Lower leg skin (tissue), 3 donors: ENCODE results near the gene CA12.

Experiments used
- POLR2A ChIP-seq, 2 donors: fragments of 450-650 bp; IDR thresholded peaks; one replicate each; pipeline ENCODE4 v1.6.1; 2016 to 2017; ENCODE audit warnings: antibody characterized with exemption in 2 of 2, mild to moderate bottlenecking in 1 of 2, moderate library complexity in 1 of 2
- TF ChIP-seq, protein P1 (sequence below), 3 donors: fragments of 450-650 bp; IDR thresholded peaks; one replicate each; pipeline ENCODE4 v1.5.1; 2016; ENCODE audit warnings: antibody characterized with exemption in 3 of 3, mild to moderate bottlenecking in 3 of 3, moderate library complexity in 2 of 3

DNA sequence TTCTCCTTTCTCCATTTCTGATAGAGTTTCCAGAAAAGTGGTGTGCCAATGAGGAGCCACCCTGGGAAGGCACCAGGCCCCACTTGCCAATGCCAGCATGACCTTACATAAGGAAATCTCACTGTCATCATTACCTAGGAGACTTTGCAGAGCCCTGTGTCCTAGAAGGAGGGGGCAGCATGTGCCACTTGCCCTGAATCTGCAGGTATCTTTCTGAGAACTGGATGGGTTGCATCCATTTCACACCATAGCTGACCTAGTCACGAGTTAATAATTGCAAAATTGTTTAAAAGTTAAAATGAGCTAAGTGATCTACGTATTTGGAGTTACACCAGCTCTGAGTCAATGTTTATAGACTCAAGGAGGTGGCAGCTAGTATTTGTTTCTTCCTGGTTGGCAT, 14.3 kb downstream of the CA12 start:
- TF ChIP-seq, protein P1, sequence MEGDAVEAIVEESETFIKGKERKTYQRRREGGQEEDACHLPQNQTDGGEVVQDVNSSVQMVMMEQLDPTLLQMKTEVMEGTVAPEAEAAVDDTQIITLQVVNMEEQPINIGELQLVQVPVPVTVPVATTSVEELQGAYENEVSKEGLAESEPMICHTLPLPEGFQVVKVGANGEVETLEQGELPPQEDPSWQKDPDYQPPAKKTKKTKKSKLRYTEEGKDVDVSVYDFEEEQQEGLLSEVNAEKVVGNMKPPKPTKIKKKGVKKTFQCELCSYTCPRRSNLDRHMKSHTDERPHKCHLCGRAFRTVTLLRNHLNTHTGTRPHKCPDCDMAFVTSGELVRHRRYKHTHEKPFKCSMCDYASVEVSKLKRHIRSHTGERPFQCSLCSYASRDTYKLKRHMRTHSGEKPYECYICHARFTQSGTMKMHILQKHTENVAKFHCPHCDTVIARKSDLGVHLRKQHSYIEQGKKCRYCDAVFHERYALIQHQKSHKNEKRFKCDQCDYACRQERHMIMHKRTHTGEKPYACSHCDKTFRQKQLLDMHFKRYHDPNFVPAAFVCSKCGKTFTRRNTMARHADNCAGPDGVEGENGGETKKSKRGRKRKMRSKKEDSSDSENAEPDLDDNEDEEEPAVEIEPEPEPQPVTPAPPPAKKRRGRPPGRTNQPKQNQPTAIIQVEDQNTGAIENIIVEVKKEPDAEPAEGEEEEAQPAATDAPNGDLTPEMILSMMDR (IDR thresholded peaks at IDR 0.05) = no peak
- TF ChIP-seq POLR2A (IDR thresholded peaks at IDR 0.05) = no peak
